ENCODE data around the gene MAGI1.
A peak's percentile ranks its signal among the peaks of the same experiment; 100 is the strongest.

Gene MAGI1

DNA sequence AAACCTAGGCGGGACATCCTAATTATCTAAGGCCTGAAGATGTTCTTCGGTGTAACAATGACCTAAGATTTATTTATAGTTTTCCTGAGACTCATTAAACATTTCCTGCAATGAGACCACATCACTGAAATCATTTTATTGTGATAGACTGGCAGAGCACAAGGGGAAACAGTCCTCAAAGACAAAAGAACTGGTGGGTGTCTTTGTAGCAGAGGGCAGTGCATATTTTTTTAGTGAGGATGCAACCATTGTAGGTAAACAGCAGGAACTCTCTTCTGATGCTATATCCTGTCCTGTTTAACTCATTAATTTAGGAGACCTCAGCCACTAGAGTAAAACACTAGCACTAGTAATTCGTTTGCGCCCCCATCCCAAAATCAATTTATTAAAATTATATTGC is 100.0 kb downstream of the MAGI1 start:
- DNase-seq = no peak

DNA sequence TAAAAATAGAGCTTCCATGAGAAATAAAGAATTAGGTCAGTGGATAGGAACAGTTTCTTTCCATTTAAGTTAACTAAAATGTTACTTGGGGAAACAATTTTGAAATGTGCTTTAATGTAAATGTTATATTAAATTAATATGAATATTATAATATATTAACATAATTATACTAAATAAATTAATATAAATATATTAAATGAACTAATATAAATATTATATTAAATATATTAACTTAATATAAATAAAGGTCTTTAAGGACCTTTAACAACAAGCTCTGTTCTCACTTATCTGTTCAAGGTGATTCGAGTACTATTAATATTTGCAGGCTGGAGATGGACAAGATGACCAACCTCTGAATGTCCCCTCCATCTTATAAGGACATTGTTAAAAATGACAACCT is 100.6 kb downstream of the MAGI1 start:
- no peak for DNase-seq

DNA sequence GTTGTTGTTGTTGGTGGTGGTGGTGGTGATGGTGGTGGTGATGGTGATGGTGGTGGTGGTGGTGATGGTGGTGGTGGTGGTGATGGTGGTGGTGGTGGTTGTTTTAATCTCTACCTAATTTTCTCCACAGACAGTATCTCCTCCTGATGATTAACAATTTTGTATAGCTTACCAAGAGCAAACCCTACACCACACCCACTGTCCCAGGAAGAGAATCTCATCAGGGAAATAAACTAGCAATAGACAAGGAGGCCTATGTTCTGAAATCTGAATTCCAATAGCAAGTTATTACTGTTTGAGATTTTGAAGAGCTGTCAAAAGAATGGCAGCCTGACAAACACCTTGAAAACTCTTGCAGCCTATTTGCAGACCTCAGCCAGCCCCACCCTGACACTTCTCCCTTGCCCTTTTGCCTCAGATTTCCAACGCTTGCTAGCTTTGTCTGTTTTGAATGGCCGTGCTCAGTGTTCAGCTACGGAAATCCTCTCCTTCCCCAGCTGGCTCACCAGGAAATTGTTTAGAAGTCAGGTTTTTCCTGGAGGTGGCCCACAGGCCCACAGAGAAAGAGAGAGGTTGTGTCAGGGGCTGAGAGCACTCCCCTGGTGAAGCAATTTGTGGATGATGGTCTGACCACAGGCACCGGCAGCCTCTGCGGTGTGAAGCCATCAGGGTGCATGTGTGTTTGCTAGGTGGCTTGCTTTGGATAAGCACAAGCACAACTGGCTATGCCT is 101.6 kb downstream of the MAGI1 start:
- peak; percentile 58 for DNase-seq

DNA sequence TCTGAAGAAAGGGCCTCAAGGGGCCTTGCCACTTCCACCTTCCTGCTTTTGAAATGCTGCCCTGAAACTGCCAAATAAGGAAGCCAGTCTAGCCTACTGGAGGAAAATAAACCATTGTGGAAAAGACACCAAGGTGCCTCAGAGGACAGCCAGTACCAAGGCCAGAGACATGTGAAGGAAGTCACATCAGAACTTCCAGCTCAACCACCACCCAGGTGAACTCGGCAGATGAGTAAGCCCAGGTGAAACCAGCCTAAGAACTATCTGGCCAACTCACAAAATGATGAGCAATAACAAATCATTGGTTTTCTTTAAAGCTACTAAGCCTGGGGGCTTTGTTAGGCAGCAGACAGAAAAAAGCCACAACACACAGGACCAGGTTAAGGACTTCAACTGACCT is 103.0 kb downstream of the MAGI1 start:
- DNase-seq = no peak

DNA sequence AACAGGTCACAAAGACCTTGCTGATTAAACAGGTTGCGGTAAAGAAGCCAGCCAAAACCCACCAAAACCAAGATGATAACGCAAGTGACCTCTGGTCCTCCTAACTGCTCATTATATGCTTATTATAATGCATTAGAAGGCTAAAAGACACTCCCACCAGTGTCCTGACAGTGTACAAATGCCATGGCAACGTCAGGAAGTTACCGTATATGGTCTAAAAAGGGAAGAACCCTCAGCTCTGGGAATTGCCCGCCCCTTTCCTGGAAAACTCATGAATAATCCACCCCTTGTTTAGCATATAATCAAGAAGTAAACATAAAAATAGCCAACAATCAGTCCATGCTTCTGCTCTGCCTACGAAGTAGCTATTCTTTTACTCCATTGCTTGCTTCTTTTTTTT is 108.1 kb downstream of the MAGI1 start:
- DNase-seq = no peak

DNA sequence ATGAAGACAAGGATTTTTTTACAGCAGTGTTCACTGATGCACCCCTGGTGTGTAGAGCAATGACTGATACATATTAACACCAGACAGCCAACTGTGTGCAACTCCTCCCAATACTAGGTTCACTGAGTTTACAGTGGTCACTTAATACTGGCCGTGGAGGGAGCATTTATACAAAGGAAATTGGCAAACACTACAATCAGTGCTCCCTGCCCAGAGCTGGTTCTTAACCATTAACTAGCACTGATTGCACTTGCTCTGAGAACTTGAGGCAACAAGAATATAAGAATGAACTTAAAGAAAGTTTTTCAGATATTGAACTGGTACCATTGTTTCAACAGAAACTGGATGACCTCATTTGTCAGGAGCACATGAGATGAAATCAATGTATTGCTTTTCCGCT is 110.6 kb downstream of the MAGI1 start:
- no peak for DNase-seq

DNA sequence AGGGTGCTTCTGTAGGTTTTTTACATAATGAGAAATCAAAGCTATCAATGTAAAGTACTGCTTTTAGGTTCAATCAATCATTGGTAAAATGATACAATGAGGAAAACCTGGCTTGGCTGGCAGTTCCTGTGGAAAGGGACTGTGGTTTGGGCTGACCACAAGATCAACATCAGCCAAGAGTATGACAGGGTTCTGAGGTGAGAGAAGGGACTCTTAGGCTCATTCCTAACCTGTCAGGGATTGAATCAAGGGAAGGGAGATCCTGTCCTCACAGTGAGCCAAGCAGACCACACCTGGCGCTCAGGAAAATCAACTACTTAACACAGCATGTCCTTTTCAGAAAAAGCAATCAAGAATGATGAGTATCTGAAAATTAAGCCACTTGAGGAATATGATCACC is 111.1 kb downstream of the MAGI1 start:
- DNase-seq = no peak

DNA sequence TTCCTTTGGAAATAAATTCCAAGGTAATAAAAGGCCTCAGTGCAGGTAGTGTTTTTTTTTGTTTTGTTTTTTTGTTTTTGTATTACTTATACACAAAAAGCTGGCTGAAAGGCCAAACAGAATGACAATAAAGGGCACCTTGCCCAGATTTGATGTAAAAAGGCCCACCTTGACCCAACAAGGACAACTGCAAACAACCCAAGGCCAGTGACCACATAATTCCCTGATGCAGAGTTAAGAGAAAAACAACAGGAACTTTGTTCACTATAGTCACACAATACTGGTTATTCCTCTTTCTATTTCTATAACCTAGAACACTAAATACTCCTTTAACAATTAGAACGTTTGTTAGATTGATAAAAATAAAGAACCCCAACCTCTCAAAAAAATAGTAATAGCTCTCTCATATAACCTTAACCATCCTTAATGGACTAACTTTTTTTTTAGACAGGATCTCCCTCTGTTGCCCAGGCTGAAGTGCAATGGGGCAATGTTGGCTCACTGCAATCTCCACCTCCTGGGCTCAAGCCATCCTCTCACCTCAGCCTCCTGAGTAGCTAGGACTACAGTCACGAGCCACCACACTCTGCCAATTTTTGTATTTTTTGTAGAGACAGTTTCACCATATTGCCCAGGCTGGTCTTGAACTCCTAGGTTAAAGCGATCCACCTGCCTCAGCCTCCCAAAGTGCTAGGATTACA is 113.3 kb downstream of the MAGI1 start:
- DNase-seq = no peak

DNA sequence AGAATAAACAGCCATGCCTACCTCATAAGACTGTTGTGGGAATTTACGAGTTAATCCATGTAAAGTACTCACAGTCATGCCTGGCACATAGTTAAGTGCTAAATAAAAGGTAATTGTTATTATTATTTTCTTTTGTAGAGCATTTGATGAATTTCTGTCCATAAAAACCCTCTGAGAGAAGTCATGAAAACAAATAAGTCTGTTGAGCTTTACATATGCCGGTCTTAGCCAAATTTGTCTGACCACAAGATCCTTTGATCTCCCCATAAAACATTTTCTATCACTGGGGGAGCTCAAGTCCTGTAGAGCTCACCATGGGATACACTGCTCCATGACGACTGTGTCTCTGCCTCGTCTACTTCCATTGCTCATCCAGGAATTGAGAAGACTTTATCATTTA is 114.0 kb downstream of the MAGI1 start:
- DNase-seq = no peak

DNA sequence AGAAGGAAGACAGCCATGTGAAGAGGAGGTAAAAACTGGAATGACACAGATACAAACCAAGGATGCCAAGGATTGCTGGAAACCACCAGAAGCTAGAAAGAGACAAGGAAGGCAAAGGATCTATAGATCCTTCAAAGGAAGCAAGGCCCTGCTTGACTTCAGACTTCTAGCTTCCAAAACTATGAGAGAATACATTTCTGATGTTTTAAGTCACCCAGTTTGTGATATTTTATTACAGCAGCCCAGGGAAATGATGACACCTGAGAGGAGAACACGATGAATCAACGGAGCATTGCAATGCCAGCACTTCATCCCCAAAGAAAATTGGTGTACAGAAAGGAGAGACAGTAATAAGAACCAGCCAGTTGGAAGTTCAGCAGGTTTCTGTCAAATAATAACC is 116.3 kb downstream of the MAGI1 start:
- no peak for DNase-seq

DNA sequence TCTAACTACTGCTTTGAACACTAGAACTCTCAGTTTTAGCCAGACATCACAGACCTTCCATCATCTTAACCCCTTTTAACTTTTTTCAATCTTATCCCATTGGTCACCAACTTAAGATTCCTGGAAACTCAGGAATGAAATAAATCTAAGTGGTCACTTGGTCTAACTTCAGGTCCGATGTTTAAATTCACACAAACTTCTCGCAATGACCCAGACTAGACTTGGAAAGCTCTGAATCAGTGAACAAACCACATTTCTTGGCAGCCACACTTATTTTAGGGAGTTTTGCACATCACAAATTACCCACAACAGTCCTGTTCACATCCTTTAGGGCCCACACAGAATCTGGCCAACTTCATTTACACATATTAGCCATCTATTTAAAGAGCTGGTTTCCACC is 118.9 kb downstream of the MAGI1 start:
- DNase-seq = no peak

DNA sequence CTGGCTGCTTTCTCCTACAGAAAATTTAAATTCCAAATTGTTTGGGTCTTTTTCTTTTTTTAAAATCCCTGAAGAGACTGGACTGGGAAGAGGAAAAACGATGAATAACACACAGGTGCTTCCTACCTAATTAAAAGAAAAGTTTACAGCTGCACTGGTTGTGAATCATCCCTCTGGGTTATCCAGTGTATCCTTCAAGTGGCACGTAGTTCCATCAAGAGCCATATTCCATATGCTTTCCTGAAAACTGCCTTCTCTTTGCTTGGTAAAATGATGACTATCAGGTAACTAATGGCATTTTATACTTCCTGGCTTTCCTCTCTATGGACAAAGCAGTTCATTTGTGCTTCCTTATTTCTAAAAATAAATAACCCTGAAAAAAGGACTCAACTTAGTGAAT is 123.2 kb downstream of the MAGI1 start:
- DNase-seq = no peak

DNA sequence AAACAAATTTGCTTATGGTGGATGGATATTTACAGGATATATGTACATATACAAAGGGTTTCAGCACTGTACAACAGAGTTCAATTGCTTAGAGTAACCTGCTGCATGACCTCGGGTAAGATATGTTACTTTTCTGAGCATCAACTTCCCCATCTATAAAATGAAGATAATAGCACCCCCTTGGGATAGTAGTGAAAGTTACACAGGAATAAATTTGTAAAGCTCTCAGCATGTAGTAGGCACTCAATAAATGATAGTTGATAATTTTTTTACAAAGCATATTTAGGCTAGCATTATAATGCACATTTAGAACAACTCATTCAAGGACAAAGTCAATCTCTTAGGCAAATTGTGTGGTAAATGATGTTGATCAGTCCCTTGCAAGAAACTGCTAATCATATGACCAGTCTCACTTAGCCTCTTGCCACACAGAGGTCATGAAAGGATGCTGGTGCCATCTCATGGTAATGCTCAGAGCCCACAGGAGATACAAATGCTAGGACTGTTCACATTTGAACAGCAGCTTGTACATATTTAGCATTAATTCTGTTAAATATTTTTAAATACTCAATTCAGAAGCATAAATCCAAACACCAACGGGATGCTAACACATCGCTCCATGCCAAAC is 123.9 kb downstream of the MAGI1 start:
- DNase-seq = no peak

DNA sequence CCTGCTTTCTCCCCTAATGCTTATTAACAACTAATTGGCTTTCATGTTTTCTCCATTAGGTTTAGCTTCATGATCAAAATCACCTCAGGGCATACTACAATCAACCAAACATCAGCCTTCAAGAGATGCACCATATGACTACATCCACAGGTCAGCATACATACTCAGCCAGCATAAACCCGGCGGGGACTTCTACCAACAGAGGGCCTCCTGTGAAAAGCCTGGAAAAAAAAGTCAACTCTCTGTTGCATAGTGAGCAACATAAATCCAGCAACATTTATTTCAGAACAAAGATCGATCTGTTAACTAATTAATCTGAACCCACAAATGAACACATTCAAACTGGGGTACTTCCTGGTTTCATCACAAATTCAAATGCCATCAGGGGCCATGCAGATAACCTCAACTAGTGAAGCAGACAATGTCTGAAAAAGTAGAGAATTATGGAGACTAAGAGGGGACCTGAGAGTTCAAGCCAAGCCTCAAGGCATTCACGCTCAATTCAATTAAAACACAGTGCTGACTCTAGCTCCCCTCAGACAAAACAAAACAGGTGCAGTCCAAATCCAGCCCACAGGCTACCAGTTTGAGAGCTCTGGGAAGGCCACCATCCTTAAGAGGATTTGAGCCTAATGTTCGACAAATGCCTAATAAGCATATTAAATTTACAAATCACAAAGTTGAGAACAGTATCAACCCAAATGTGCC is 124.5 kb downstream of the MAGI1 start:
- DNase-seq = no peak

DNA sequence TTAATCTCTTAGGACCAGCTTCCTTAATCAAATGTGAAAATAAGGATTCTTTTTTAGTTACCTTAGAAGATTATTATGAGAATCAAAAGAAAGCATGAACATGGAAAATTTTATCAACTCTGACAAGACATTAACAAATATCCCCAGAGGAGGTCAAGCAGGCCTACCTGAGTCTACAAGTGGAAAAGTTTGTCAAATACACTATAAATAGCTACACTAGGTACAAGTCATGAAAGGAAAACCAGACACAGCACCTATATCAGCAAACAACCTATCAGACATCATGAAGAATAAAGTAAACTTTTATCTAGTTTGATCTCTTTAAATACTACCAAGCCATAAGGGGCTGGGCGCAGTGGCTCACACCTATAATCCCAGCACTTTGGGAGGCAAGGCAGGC is 126.1 kb downstream of the MAGI1 start:
- no peak for DNase-seq

DNA sequence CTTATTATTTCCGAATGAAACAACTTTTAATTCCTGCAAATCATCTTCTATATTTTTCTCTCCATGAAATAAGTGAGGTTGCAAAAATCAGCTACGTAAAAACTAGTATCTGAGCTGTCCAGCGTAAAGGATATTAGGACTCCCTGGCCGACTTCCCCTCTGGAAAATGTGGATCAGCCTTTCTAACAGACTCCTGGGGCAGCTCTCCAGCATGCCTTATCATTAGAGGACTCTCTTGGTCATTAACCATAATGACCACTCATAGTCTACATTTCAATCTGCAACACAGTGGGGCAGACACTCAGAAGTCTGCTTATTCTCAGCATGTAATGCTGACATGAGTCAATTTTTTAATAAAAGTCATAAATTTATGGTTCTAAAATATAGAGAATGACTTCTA is 130.1 kb downstream of the MAGI1 start:
- no peak for DNase-seq

DNA sequence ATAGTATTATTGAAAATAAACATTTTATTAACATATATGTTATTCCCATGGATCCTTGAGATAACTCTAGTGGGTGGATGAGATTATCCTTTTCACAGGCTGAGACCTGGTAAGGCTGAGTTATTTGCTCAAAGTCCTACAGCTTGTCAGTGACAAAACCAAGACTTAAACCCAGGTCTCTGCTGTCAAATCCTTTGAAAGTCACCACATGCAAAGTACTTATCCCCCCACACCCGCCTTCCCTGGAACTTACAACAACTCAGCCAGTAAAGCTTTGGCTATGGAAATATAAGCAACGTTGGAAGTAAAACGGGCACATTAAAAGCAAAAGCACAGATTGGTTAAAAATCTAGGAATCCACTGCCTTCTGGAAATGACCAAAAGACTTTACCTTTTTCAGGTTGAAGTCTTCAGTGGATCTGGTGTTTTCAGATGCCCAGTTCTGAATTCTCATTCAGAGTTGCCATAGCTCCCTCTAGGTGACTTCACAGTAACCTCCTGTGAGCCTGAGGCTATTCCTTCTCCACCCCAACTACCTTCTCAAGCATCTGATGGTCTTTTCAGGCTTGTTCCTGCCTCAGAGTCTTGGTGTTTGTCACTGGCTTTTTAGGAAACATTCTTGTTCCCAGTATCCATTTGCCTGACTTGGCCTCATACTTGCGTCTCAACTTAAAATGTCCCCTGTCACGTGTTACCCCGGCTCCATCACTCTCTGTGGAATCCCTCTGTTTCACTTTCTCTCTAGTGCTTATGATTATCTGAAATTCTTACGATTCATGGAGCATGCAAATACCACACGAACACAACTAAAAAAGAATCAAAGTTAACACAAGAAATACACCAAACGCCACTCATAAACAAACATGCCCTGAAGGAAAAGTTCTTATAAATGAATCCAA is 131.2 kb downstream of the MAGI1 start:
- DNase-seq = no peak

DNA sequence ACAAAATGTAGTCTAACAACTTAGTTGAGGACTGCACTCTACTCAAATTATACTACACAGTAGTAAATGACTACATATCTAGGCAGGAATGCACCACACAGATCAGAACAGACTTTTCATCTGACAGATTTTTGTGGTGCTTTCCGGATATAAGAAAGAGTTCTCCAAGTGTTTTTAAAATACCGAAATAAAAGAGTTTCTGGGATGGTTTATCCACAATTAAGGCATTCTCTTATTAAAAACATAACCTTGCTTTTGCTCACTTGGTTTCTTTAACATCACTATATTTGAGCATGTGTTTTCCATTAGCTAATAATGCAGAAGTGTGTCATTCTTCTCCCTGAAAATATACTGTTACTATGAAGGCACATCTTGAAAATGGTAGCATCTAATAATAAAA is 132.9 kb downstream of the MAGI1 start:
- no peak for DNase-seq

DNA sequence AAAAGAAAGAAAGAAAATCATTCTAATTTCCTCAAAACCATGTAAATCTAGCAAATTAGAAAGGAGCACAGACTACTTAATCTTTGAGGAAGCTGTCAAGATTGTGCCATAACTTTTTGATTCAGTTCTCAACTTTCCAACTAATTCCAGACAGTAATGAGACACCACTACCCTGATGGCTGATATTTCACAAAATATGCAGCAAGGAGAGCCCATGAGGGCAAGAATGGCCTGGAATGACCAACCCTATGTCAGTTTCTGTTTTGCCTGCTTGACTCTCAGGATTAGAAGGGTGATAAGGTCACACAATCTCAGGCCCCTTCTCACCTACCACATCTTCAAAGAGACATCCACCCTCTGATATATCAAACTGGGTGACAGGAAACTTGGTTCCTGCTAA is 134.7 kb downstream of the MAGI1 start:
- no peak for DNase-seq

DNA sequence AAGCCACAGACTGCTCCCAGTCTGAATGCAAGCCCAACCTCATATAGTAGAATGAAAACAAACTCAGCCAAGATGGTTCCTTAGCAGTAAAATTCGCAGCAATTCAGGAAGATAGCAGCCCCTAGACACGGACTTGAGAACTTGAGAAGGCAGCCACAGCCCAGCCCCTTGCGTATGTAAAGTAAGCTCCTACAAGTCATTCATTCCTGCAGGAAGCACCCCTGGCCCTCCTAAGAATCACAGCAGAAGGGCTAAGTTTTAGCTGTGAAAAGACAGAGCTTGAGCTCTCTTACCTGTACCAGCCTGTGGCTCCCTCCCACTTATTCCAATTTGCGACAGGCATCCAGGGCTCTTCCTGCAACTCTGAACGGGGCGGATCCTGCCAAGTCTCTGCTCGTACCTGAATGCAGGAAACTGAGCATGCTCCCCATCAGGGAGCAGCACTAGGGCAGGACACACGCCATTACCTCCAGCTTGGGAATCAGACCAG is 136.4 kb downstream of the MAGI1 start:
- DNase-seq = no peak

DNA sequence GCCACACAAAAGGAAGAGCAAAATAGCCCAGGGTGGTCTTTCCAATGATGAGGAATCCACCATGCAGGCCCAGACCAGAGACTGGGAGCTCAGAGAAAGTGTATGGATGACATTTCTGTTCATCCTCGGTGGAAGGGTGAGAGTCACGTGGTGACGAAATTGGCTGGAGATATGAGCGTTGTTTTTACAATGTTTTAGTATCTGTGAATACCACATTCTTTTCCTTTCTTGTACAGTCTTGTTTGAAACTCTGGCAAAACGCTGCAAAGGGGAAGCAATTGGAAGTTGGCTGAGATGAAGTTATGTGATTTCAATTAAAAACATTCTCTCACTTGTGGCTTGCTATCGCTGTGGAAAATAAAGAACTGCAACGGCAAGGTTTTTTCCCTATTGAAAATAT is 137.5 kb downstream of the MAGI1 start:
- DNase-seq = no peak

DNA sequence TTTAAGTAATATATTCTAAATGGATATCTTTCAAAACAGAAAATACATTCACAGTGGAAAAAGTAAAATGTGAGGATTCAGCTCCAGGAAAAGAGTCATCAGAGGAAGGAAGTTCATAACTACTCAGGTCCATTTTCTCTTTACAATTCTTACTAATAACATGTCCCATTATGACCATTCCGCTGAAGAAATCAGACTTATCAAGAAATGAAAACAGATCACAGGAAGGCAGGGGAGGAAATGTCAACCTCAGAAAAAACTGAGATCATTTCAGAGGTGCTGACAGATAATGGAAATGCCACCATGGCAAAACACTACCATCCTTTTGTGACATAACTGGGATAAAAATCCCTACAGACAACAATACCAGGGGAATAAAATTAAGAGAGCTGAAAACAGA is 139.5 kb downstream of the MAGI1 start:
- DNase-seq = no peak

DNA sequence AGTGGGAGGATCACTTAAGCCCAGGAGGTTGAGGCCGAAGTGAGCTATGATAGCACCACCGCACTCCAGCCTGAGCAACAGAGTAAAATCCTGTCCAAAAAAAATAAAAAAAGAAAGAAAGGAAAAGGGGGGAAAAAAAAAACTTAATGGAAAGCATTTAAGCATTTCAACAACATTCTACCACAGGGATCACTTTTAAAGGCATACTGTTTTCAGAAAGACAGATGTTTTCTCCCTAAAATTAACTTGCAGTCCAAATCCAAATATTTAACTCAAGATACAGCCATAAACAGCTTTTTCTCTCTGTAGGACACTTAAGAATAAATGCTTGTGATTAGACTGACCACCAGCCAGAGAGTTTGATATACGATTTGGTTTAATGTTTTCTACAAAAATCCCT is 141.0 kb downstream of the MAGI1 start:
- DNase-seq = no peak
